ENCODE data around the gene ASCL1. TPM values are rescaled to one million over a fixed set of nuclear protein-coding genes. Genes with fewer than 3 reads are reported as not detected.

The ASCL1 gene
- total and polyA plus RNA-seq, 2 of the 13 experiments (the other 11 are each of a cell fraction or from before 2014, with no cell fraction given) = not detected

- TF ChIP-seq TBX3 (IDR thresholded peaks at IDR 0.05; ENCODE audit: borderline replicate concordance) (peak; percentile 41; the same call in 1 of the 2 replicates), ZSCAN22 (CRISPR knock-in tag; IDR thresholded peaks at IDR 0.05) (0 out of 2 replicates have a peak, but pooled peaks have one; percentile 21), ZNF644 (CRISPR knock-in tag; IDR thresholded peaks at IDR 0.05; ENCODE audit: low read depth) (peak; percentile 73), ZNF101 (CRISPR knock-in tag; IDR thresholded peaks at IDR 0.05; ENCODE audit: borderline replicate concordance, low read depth) (no peak), E2F1 (CRISPR knock-in tag; IDR thresholded peaks at IDR 0.05) (peak; percentile 48; the same call in 1 of the 2 replicates), MBD4 (IDR thresholded peaks at IDR 0.05; ENCODE audit: borderline replicate concordance, low read length) (peak; percentile 75; the same call in 1 of the 2 replicates), ZNF773 (CRISPR knock-in tag; IDR thresholded peaks at IDR 0.05; ENCODE audit: borderline replicate concordance) (no peak), SP4 (CRISPR knock-in tag; IDR thresholded peaks at IDR 0.05) (no peak), PCBP2 (optimal IDR thresholded peaks at IDR 0.05; ENCODE audit: low read depth, low read length, poor library complexity, severe bottlenecking) (no peak), KMT2B (CRISPR knock-in tag; IDR thresholded peaks at IDR 0.05) (peak; percentile 25; the same call in 1 of the 2 replicates), CEBPG (CRISPR knock-in tag; IDR thresholded peaks at IDR 0.05) (peak; percentile 97), SCMH1 (CRISPR knock-in tag; IDR thresholded peaks at IDR 0.05; ENCODE audit: borderline replicate concordance) (no peak), ZNF335 (CRISPR knock-in tag; IDR thresholded peaks at IDR 0.05) (0 out of 2 replicates have a peak, but pooled peaks have one; percentile 61), NR2F6 (IDR thresholded peaks at IDR 0.05) (peak; percentile 100), NR2F6 (CRISPR knock-in tag; IDR thresholded peaks at IDR 0.05) (peak; percentile 99), ZNF124 (CRISPR knock-in tag; IDR thresholded peaks at IDR 0.05) (peak; percentile 82; the same call in 1 of the 2 replicates), SOX6 (IDR thresholded peaks at IDR 0.05) (no peak), SOX6 (CRISPR knock-in tag; IDR thresholded peaks at IDR 0.05) (peak; percentile 95), RCOR2 (CRISPR knock-in tag; IDR thresholded peaks at IDR 0.05) (peak; percentile 91), ZNF543 (CRISPR knock-in tag; IDR thresholded peaks at IDR 0.05) (0 out of 2 replicates have a peak, but pooled peaks have one; percentile 22), KLF11 (CRISPR knock-in tag; IDR thresholded peaks at IDR 0.05) (peak; percentile 73; the same call in 1 of the 2 replicates), MLXIP (CRISPR knock-in tag; IDR thresholded peaks at IDR 0.05; ENCODE audit: borderline replicate concordance) (no peak), TCF12 (IDR thresholded peaks at IDR 0.05) (no peak), TCF12 (CRISPR knock-in tag; IDR thresholded peaks at IDR 0.05) (peak; percentile 91; the same call in 1 of the 2 replicates), CENPT (CRISPR knock-in tag; IDR thresholded peaks at IDR 0.05; ENCODE audit: low read depth) (no peak), POLR2A (IDR thresholded peaks at IDR 0.05; ENCODE audit: insufficient read depth in 1 of 2, low read depth in 2 of 2, low read length in 2 of 2) (no peak), ZNF724P (CRISPR knock-in tag; IDR thresholded peaks at IDR 0.05; ENCODE audit: borderline replicate concordance) (no peak), CCAR2 (optimal IDR thresholded peaks at IDR 0.05; ENCODE audit: low read depth, low read length) (no peak), PATZ1 (CRISPR knock-in tag; IDR thresholded peaks at IDR 0.05) (peak; percentile 81), NFKBIZ (CRISPR knock-in tag; IDR thresholded peaks at IDR 0.05) (peak; percentile 76; the same call in 1 of the 2 replicates)
These were observed 37.2 kb upstream of the ASCL1 start (continued) for GRCh38 chr12:102920271-102920670.

All from HepG2 (cell line).